IMR-90 (cell line): Measurements from ENCODE around the gene UBTD1.

Experiments
- BHLHE40 ChIP-seq: fragments of 150-350 bp; IDR thresholded peaks from 2 replicates; pipeline ENCODE4 v1.6.1; 2016; ENCODE audit warnings: mild to moderate bottlenecking, low read depth, low read length
- CEBPB ChIP-seq: IDR thresholded peaks from 2 replicates; pipeline ENCODE4 v1.6.1; 2012; ENCODE audit warnings: low read depth, low read length, improper control_type of control experiment
- CHD1 ChIP-seq: IDR thresholded peaks from 2 replicates; pipeline ENCODE4 v1.6.1; 2012; ENCODE audit warnings: low read depth, low read length, improper control_type of control experiment
- CTCF ChIP-seq: conservative IDR thresholded peaks from 2 replicates; pipeline ENCODE4 v1.5.1; 2012; ENCODE audit warnings: mild to moderate bottlenecking, low read depth, low read length, improper control_type of control experiment
- MAFK ChIP-seq: IDR thresholded peaks from 2 replicates; pipeline ENCODE4 v1.6.1; 2012; ENCODE audit warnings: low read depth, low read length, improper control_type of control experiment
- MXI1 ChIP-seq: IDR thresholded peaks from 2 replicates; pipeline ENCODE4 v1.6.1; 2012; ENCODE audit warnings: low read depth, mild to moderate bottlenecking, low read length, moderate library complexity, borderline replicate concordance
- POLR2A ChIP-seq: IDR thresholded peaks from 2 replicates; pipeline ENCODE4 v1.6.1; 2012; ENCODE audit warnings: mild to moderate bottlenecking, low read depth, low read length
- RAD21 ChIP-seq: IDR thresholded peaks from 2 replicates; pipeline ENCODE4 v1.6.1; 2012; ENCODE audit warnings: low read length, improper control_type of control experiment
- RFX5 ChIP-seq: IDR thresholded peaks from 2 replicates; pipeline ENCODE4 v1.8.0; 2012; ENCODE audit warnings: low read depth, mild to moderate bottlenecking, low read length, moderate library complexity
- USF2 ChIP-seq: fragments of 150-350 bp; IDR thresholded peaks from 2 replicates; pipeline ENCODE4 v1.6.1; 2017; ENCODE audit warnings: mild to moderate bottlenecking, antibody characterized with exemption, low read length, low read depth

- no peak for TF ChIP-seq BHLHE40
- TF ChIP-seq CEBPB: peak; percentile 56; the same call in 1 of the 2 replicates
- TF ChIP-seq CTCF: no peak
- TF ChIP-seq RFX5: no peak
- no peak for TF ChIP-seq RAD21
- no peak for TF ChIP-seq CHD1
- no peak for TF ChIP-seq POLR2A
- no peak for TF ChIP-seq USF2
- no peak for TF ChIP-seq MAFK
- no peak for TF ChIP-seq MXI1
Observed at GRCh38 chr10:97518301-97519043, 19.7 kb downstream of the UBTD1 start.
